ENCODE data around the gene NYNRIN. TPM values are rescaled to one million over a fixed set of nuclear protein-coding genes. Genes with fewer than 3 reads are reported as not detected.

Gene NYNRIN
- total and polyA plus RNA-seq, 12 donors = 3.6 to 9.0 (median 6.4) TPM

- no peak overlapping the region for H3K27ac ChIP-seq
- H3K4me3 ChIP-seq = no peak overlapping the region
- peaks cover 0 to 9% (median 0%) of the 10 kb centered on the region in 7 donors for H3K27me3 ChIP-seq
- no peaks in the 10 kb centered on the region for H3K9me3 ChIP-seq
- TF ChIP-seq CTCF (IDR thresholded peaks at IDR 0.05) = no peak
- peaks cover 0 to 63% (median 7%) of the 10 kb centered on the region in 9 donors for H3K36me3 ChIP-seq
- WGBS, 2 donors = 89 to 92% methylated on average over 13 to 15 of the region's 15 CpGs
- no peak for ATAC-seq
- intact Hi-C loops (cut with DNase I) = loop anchor here in 4 of 10 donors (5.0 to 10.0 kb wide), 4 partner anchors 43 to 83 kb away; partner anchors contain the start of gene NFATC4 (in 2 of the 4)
- peaks cover 0 to 21% (median 8%) of the 10 kb centered on the region in 9 donors for H3K4me1 ChIP-seq
- no peak for DNase-seq
Measured at GRCh38 chr14:24414732-24415420, 16.1 kb downstream of the NYNRIN start.

GRCh38 chr14:24415421-24416253, 16.8 kb downstream of the NYNRIN start:
- Histone ChIP-seq H3K36me3 (peaks cover 0 to 55% (median 7%) of the 10 kb centered on the region in 9 donors), H3K27me3 (peaks cover 0 to 9% (median 0%) of the 10 kb centered on the region in 7 donors), H3K27ac (no peak overlapping the region), H3K9me3 (no peaks in the 10 kb centered on the region), H3K4me3 (no peak overlapping the region), H3K4me1 (peaks cover 0 to 21% (median 8%) of the 10 kb centered on the region in 9 donors)
- 90 to 91% methylated on average over 25 of the region's 25 CpGs for WGBS, 2 donors
- intact Hi-C loops (cut with DNase I) = loop anchor here in 1 of 10 donors (10.0 kb wide), 1 partner anchor 51 kb away; the partner anchor contains the start of gene NFATC4
- DNase-seq = no peak
- no peak for ATAC-seq
- TF ChIP-seq CTCF (IDR thresholded peaks at IDR 0.05) = no peak

- Histone ChIP-seq H3K4me1 (peaks cover 0 to 21% (median 8%) of the 10 kb centered on the region in 9 donors), H3K4me3 (no peak overlapping the region), H3K27ac (no peak overlapping the region), H3K27me3 (peaks cover 0 to 9% (median 0%) of the 10 kb centered on the region in 7 donors), H3K36me3 (peaks cover 0 to 48% (median 7%) of the 10 kb centered on the region in 9 donors), H3K9me3 (no peaks in the 10 kb centered on the region)
- DNase-seq (no peak), ATAC-seq (no peak)
- intact Hi-C loops (cut with DNase I) = loop anchor here in 1 of 10 donors (10.0 kb wide), 1 partner anchor 52 kb away; the partner anchor contains the start of gene NFATC4
- WGBS, 2 donors = 69 to 71% methylated on average over 19 of the region's 19 CpGs
- no peak for TF ChIP-seq CTCF (IDR thresholded peaks at IDR 0.05)
Measured at GRCh38 chr14:24416254-24416931, 17.6 kb downstream of the NYNRIN start.

All from heart right ventricle (tissue), 16 donors.